ENCODE measurements around the gene BMPR1B.

Gene BMPR1B

GRCh38 chr4:95198961-95199360 lies 441.2 kb downstream of the BMPR1B start:
- Histone ChIP-seq H3K27ac (ENCODE audit: extremely low read depth, low read depth, low read length) (no peak overlapping the region), H3K4me1 (ENCODE audit: control insufficient read depth, insufficient read depth, low read length) (no peaks in the 10 kb centered on the region), H3K9me3 (ENCODE audit: control insufficient read depth, insufficient read depth, low read depth, low read length) (no peaks in the 10 kb centered on the region), H3K36me3 (ENCODE audit: control insufficient read depth in 2 of 2, insufficient read depth in 1 of 2, low read length in 2 of 2) (peaks cover 0 to 4% of the 10 kb centered on the region in 2 experiments; a peak in 1 of 3 replicates), H3K4me3 (ENCODE audit: low read depth, low read length) (no peak overlapping the region)
- TF ChIP-seq ZFHX2 (tag by site-specific recombination; conservative IDR thresholded peaks at IDR 0.05) (no peak), ZNF174 (tag by site-specific recombination; IDR thresholded peaks at IDR 0.05) (no peak), ZNF391 (tag by site-specific recombination; IDR thresholded peaks at IDR 0.05; ENCODE audit: borderline replicate concordance, low read depth) (no peak), ZXDB (tag by site-specific recombination; IDR thresholded peaks at IDR 0.05) (no peak), ZNF18 (tag by site-specific recombination; IDR thresholded peaks at IDR 0.05) (no peak), ZNF157 (tag by site-specific recombination; IDR thresholded peaks at IDR 0.05) (no peak), ZNF701 (tag by site-specific recombination; IDR thresholded peaks at IDR 0.05) (no peak), ZNF133 (tag by site-specific recombination; IDR thresholded peaks at IDR 0.05) (no peak), ZBTB20 (tag by site-specific recombination; IDR thresholded peaks at IDR 0.05) (no peak), ZIC2 (tag by site-specific recombination; IDR thresholded peaks at IDR 0.05) (no peak), ZNF140 (tag by site-specific recombination; IDR thresholded peaks at IDR 0.05) (no peak), ZNF48 (tag by site-specific recombination; IDR thresholded peaks at IDR 0.05) (no peak), ZNF366 (tag by site-specific recombination; conservative IDR thresholded peaks at IDR 0.05) (no peak), ZNF26 (tag by site-specific recombination; IDR thresholded peaks at IDR 0.05) (no peak), PRDM6 (tag by site-specific recombination; IDR thresholded peaks at IDR 0.05) (no peak), KLF9 (tag by site-specific recombination; IDR thresholded peaks at IDR 0.05; ENCODE audit: low read depth) (no peak)
- CTCF ChIA-PET = no interaction called here
- POLR2A ChIA-PET = no interaction called here

- H3K4me3 ChIP-seq (ENCODE audit: low read depth, low read length) = no peak overlapping the region
- no peaks in the 10 kb centered on the region for H3K4me1 ChIP-seq (ENCODE audit: control insufficient read depth, insufficient read depth, low read length)
- H3K36me3 ChIP-seq (ENCODE audit: control insufficient read depth in 2 of 2, insufficient read depth in 1 of 2, low read length in 2 of 2) = peaks cover 0 to 4% of the 10 kb centered on the region in 2 experiments; a peak in 1 of 3 replicates
- POLR2A ChIA-PET = no interaction called here
- CTCF ChIA-PET = interaction anchor here (0.8 to 1.6 kb wide), 4 partner anchors 8 to 39 kb away, joined by 3 to 7 read pairs (median 4); no protein-coding TSS in a partner anchor
- H3K9me3 ChIP-seq (ENCODE audit: control insufficient read depth, insufficient read depth, low read depth, low read length) = no peaks in the 10 kb centered on the region
- H3K27ac ChIP-seq (ENCODE audit: extremely low read depth, low read depth, low read length) = no peak overlapping the region
- no peak for TF ChIP-seq INSM2 (tag by site-specific recombination; IDR thresholded peaks at IDR 0.05)
- TF ChIP-seq FEZF1 (tag by site-specific recombination; IDR thresholded peaks at IDR 0.05) = no peak
- TF ChIP-seq ZNF416 (tag by site-specific recombination; IDR thresholded peaks at IDR 0.05) = no peak
These were observed 446.6 kb downstream of the BMPR1B start for GRCh38 chr4:95204267-95204844.

Measured in HEK293 (cell line).